Activated CD8-positive, alpha-beta memory T cell treated with anti-CD3 and anti-CD28 coated beads for 36 hours (primary cell): ENCODE results near the gene NCF2. TPM values are rescaled to one million over a fixed set of nuclear protein-coding genes. Genes with fewer than 3 reads are reported as not detected.

ENCODE experiments used
- CTCF ChIA-PET: fragments of 350-600 bp; sonication (Branson Sonifier 250); formaldehyde crosslinking; loops from one replicate; lab custom pipeline; 2021; ENCODE audit warnings: antibody characterized with exemption; lab: Charles Lee
- POLR2A ChIA-PET: fragments of 350-600 bp; sonication (Branson Sonifier 250); formaldehyde crosslinking; loops from one replicate; lab custom pipeline; 2021; ENCODE audit warnings: antibody characterized with exemption; lab: Charles Lee
- total RNA-seq, 2 experiments: library from RNA; stranded (reverse); gene quantifications; one replicate each; pipeline ENCODE4 v1.2.3, GENCODE V29; 2021

Gene NCF2
- total RNA-seq, 2 experiments from 2014 or later = 2.0 to 2.7 TPM

GRCh38 chr1:183592733-183593132, 2.5 kb upstream of the NCF2 start:
- ChIA-PET POLR2A (no interaction called here), CTCF (no interaction called here)

- ChIA-PET POLR2A (no interaction called here), CTCF (interaction anchor here (1.3 kb wide), 1 partner anchor 10 kb away, joined by 4 read pairs; no protein-coding TSS in a partner anchor)
These were observed 400 bp downstream of the NCF2 start for GRCh38 chr1:183589874-183590243.

GRCh38 chr1:183589384-183589783, 875 bp downstream of the NCF2 start:
- POLR2A ChIA-PET = no interaction called here
- CTCF ChIA-PET = no interaction called here

GRCh38 chr1:183588827-183589226, 1.4 kb downstream of the NCF2 start:
- CTCF ChIA-PET = no interaction called here

GRCh38 chr1:183586926-183587325, 3.3 kb downstream of the NCF2 start:
- CTCF ChIA-PET = interaction anchor here (0.6 kb wide), 1 partner anchor 1349 kb away, joined by 3 read pairs; no protein-coding TSS in a partner anchor
- POLR2A ChIA-PET = no interaction called here

More at GRCh38 chr1:183588827-183589226, 1.4 kb downstream of the NCF2 start:
- POLR2A ChIA-PET = no interaction called here

GRCh38 chr1:183586455-183586854, 3.8 kb downstream of the NCF2 start:
- CTCF ChIA-PET = no interaction called here
- POLR2A ChIA-PET = no interaction called here

GRCh38 chr1:183585038-183585437, 5.2 kb downstream of the NCF2 start:
- ChIA-PET POLR2A (no interaction called here), CTCF (no interaction called here)

GRCh38 chr1:183584147-183584546, 6.1 kb downstream of the NCF2 start:
- ChIA-PET CTCF (no interaction called here), POLR2A (no interaction called here)

GRCh38 chr1:183583466-183583865, 6.8 kb downstream of the NCF2 start:
- ChIA-PET POLR2A (no interaction called here), CTCF (no interaction called here)

- ChIA-PET POLR2A (no interaction called here), CTCF (no interaction called here)
These were observed 8.1 kb downstream of the NCF2 start for GRCh38 chr1:183582021-183582713.

GRCh38 chr1:183580281-183580682, 10.0 kb downstream of the NCF2 start:
- ChIA-PET CTCF (interaction anchor here (0.7 kb wide), 2 partner anchors 29 to 609 kb away, joined by 3 read pairs; no protein-coding TSS in a partner anchor), POLR2A (no interaction called here)

- CTCF ChIA-PET = no interaction called here
- POLR2A ChIA-PET = no interaction called here
These were observed 11.4 kb downstream of the NCF2 start for GRCh38 chr1:183578856-183579255.

GRCh38 chr1:183577897-183578465, 12.3 kb downstream of the NCF2 start:
- CTCF ChIA-PET = interaction anchor here (0.6 kb wide), 1 partner anchor 1228 kb away, joined by 3 read pairs; no protein-coding TSS in a partner anchor
- POLR2A ChIA-PET = no interaction called here

GRCh38 chr1:183576537-183576936, 13.7 kb downstream of the NCF2 start:
- ChIA-PET CTCF (no interaction called here), POLR2A (no interaction called here)

- POLR2A ChIA-PET = no interaction called here
- CTCF ChIA-PET = no interaction called here
These were observed 14.7 kb downstream of the NCF2 start for GRCh38 chr1:183575606-183576005.

GRCh38 chr1:183572721-183573120, 17.5 kb downstream of the NCF2 start:
- POLR2A ChIA-PET = no interaction called here
- CTCF ChIA-PET = no interaction called here

- CTCF ChIA-PET = no interaction called here
- POLR2A ChIA-PET = no interaction called here
These were observed 18.5 kb downstream of the NCF2 start for GRCh38 chr1:183571678-183572268.

- ChIA-PET POLR2A (no interaction called here), CTCF (interaction anchor here (0.6 kb wide), 1 partner anchor 142 kb away, joined by 4 read pairs; no protein-coding TSS in a partner anchor)
These were observed 19.8 kb downstream of the NCF2 start for GRCh38 chr1:183570451-183570850.

GRCh38 chr1:183569801-183570200, 20.5 kb downstream of the NCF2 start:
- POLR2A ChIA-PET = no interaction called here

GRCh38 chr1:183569141-183569540, 21.1 kb downstream of the NCF2 start:
- POLR2A ChIA-PET = no interaction called here
- CTCF ChIA-PET = no interaction called here

More at GRCh38 chr1:183569801-183570200, 20.5 kb downstream of the NCF2 start:
- CTCF ChIA-PET = no interaction called here
